HEK293 (cell line): ENCODE measurements around the gene SLC39A5.

ENCODE experiments used
- CTCF ChIA-PET: fragments of 350-600 bp; formaldehyde crosslinking; extraction: SDS; loops from one replicate; lab custom pipeline; 2021; ENCODE audit warnings: antibody characterized with exemption; lab: Yijun Ruan, JAX
- POLR2A ChIA-PET: fragments of 300-600 bp; formaldehyde crosslinking; extraction: SDS; loops from one replicate; lab custom pipeline; 2020; ENCODE audit warnings: antibody characterized with exemption, inconsistent platforms; lab: Yijun Ruan, JAX
- H3K27ac ChIP-seq: fragments of 200-500 bp; sonication (Bioruptor generic); 2 replicates; pipeline ENCODE4 v1.5.1; 2014; ENCODE audit warnings: low read depth, low read length, control low read depth, inconsistent platforms; ENCODE audit errors: extremely low read depth
- H3K36me3 ChIP-seq, 2 experiments: fragments of 200-500 bp in 1 of 2; sonication (Bioruptor generic) in 1 of 2; 1 replicate in 1 of 2; 2 replicates in 1 of 2; pipeline ENCODE4 v1.5.1; 2014 to 2017; ENCODE audit warnings: inconsistent platforms in 2 of 2, low read length in 2 of 2; ENCODE audit not compliant: control insufficient read depth in 2 of 2, insufficient read depth in 1 of 2
- H3K4me1 ChIP-seq: fragments of 200-500 bp; sonication (Bioruptor generic); 2 replicates; pipeline ENCODE4 v1.5.1; 2014; ENCODE audit warnings: mild to moderate bottlenecking, low read length, inconsistent platforms; ENCODE audit not compliant: control insufficient read depth, insufficient read depth
- H3K4me3 ChIP-seq: 2 replicates; pipeline ENCODE4 v1.5.1; 2011; ENCODE audit warnings: low read depth, mild to moderate bottlenecking, control low read depth, low read length, moderate library complexity
- H3K9me3 ChIP-seq: fragments of 200-500 bp; sonication (Bioruptor generic); 2 replicates; pipeline ENCODE4 v1.5.1; 2014; ENCODE audit warnings: low read depth, low read length, inconsistent platforms; ENCODE audit not compliant: control insufficient read depth, insufficient read depth
- HOXD13 ChIP-seq: sonication (generic); formaldehyde crosslinking; IDR thresholded peaks from 2 replicates; pipeline ENCODE4 v1.8.0; 2022; ENCODE audit warnings: missing genetic modification reagents, borderline replicate concordance
- KLF8 ChIP-seq: fragments of 450-650 bp; formaldehyde crosslinking; IDR thresholded peaks from 2 replicates; pipeline ENCODE4 v1.5.1; 2016; ENCODE audit warnings: missing biosample characterization, missing genetic modification characterization
- SP2 ChIP-seq: fragments of 450-650 bp; formaldehyde crosslinking; IDR thresholded peaks from 2 replicates; pipeline ENCODE4 v1.5.1; 2016; ENCODE audit warnings: missing biosample characterization, missing genetic modification characterization
- ZNF138 ChIP-seq: fragments of 450-650 bp; formaldehyde crosslinking; IDR thresholded peaks from 2 replicates; pipeline ENCODE4 v1.5.1; 2016; ENCODE audit warnings: missing biosample characterization, missing genetic modification characterization, borderline replicate concordance
- ZNF140 ChIP-seq: fragments of 450-650 bp; formaldehyde crosslinking; IDR thresholded peaks from 2 replicates; pipeline ENCODE4 v1.5.1; 2016; ENCODE audit warnings: missing biosample characterization, missing genetic modification characterization
- ZNF26 ChIP-seq: fragments of 450-650 bp; formaldehyde crosslinking; IDR thresholded peaks from 2 replicates; pipeline ENCODE4 v1.5.1; 2016; ENCODE audit warnings: missing biosample characterization, missing genetic modification characterization
- ZNF366 ChIP-seq: fragments of 450-650 bp; formaldehyde crosslinking; conservative IDR thresholded peaks from 2 replicates; pipeline ENCODE4 v1.5.1; 2016; ENCODE audit warnings: missing biosample characterization, missing genetic modification characterization
- ZNF555 ChIP-seq: fragments of 450-650 bp; formaldehyde crosslinking; conservative IDR thresholded peaks from 2 replicates; pipeline ENCODE4 v1.5.1; 2017; ENCODE audit warnings: missing biosample characterization, mild to moderate bottlenecking, missing genetic modification characterization, inconsistent platforms
- ZNF571 ChIP-seq: fragments of 450-650 bp; formaldehyde crosslinking; IDR thresholded peaks from 2 replicates; pipeline ENCODE4 v1.5.0; 2017; ENCODE audit warnings: missing biosample characterization, missing genetic modification characterization
- ZNF585B ChIP-seq: fragments of 450-650 bp; formaldehyde crosslinking; IDR thresholded peaks from 2 replicates; pipeline ENCODE4 v1.5.1; 2016; ENCODE audit warnings: missing biosample characterization, missing genetic modification characterization
- ZNF747 ChIP-seq: fragments of 450-650 bp; formaldehyde crosslinking; IDR thresholded peaks from 2 replicates; pipeline ENCODE4 v1.5.1; 2016; ENCODE audit warnings: missing biosample characterization, missing genetic modification characterization
- ZNF830 ChIP-seq: fragments of 450-650 bp; IDR thresholded peaks from 2 replicates; pipeline ENCODE4 v1.5.0; 2018; ENCODE audit warnings: missing biosample characterization, missing genetic modification characterization, low read depth, mild to moderate bottlenecking, moderate library complexity
- ZNF843 ChIP-seq: fragments of 450-650 bp; formaldehyde crosslinking; IDR thresholded peaks from 2 replicates; pipeline ENCODE4 v1.5.1; 2016; ENCODE audit warnings: missing biosample characterization, missing genetic modification characterization
- ZXDB ChIP-seq: fragments of 450-650 bp; formaldehyde crosslinking; IDR thresholded peaks from 2 replicates; pipeline ENCODE4 v1.5.1; 2016; ENCODE audit warnings: missing biosample characterization, missing genetic modification characterization
- TF ChIP-seq, protein P1 (sequence below): fragments of 450-650 bp; formaldehyde crosslinking; IDR thresholded peaks from 2 replicates; pipeline ENCODE4 v1.5.1; 2016; ENCODE audit warnings: missing biosample characterization, missing genetic modification characterization, borderline replicate concordance
- TF ChIP-seq, protein P2 (sequence below): fragments of 450-650 bp; formaldehyde crosslinking; IDR thresholded peaks from 2 replicates; pipeline ENCODE4 v1.5.1; 2016; ENCODE audit warnings: missing biosample characterization, missing genetic modification characterization
- TF ChIP-seq, protein P3 (sequence below): fragments of 450-650 bp; IDR thresholded peaks from 2 replicates; pipeline ENCODE4 v1.5.1; 2018; ENCODE audit warnings: missing biosample characterization, mild to moderate bottlenecking, missing genetic modification characterization

Gene SLC39A5

DNA sequence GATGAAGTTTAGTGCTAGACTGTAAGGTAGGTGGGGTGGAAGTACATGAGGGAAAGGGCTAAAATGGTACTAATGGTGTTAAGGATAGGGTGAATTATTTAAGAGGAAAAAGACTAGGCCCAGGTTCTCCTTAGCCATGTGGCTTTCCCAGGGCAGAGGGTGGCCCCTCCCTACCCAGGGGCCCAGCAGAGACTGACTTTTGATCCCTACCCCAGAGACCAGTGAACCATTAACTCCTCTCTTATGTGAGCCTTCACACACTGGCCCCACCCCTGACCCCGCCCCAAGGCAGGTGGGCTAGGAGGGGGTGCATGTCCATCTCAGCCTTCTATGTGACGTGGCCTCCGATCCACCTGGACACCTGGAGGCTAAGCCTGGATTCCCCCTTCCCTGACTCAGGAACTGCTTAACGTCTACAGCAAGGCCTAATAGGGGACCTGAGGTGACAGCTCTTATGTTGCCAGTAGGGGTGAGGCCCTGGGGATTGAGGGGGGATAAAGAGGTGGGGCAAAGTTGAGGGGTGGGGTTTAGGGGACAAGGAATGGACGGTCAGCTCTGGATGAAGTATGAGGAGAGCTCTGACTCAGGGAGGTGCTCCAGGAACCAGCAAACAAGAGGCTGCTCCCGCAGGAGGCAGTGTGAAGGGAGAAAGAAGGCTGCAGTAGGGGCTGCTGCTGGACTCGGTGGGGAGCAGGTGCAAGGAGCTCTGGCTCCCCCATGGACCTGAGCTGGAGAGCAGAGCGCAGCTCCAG, 757 bp downstream of the SLC39A5 start:
- ChIA-PET CTCF (interaction anchor here (0.6 to 1.4 kb wide), 3 partner anchors 24 to 58 kb away, joined by 3 read pairs; no protein-coding TSS in a partner anchor), POLR2A (interaction anchor here (0.6 to 2.6 kb wide), 4 partner anchors 9 to 487 kb away, joined by 3 to 7 read pairs (median 4); partner anchors contain the start of gene RNF41)
- Histone ChIP-seq H3K4me1 (no peaks in the 10 kb centered on the region), H3K9me3 (no peaks in the 10 kb centered on the region), H3K36me3 (peaks cover 9 to 21% of the 10 kb centered on the region in 2 experiments; a peak in 2 of 3 replicates), H3K4me3 (no peak overlapping the region), H3K27ac (no peak overlapping the region)
- TF ChIP-seq KLF8 (tag by site-specific recombination): no peak
- TF ChIP-seq ZNF366 (tag by site-specific recombination): no peak
- TF ChIP-seq, protein P1, sequence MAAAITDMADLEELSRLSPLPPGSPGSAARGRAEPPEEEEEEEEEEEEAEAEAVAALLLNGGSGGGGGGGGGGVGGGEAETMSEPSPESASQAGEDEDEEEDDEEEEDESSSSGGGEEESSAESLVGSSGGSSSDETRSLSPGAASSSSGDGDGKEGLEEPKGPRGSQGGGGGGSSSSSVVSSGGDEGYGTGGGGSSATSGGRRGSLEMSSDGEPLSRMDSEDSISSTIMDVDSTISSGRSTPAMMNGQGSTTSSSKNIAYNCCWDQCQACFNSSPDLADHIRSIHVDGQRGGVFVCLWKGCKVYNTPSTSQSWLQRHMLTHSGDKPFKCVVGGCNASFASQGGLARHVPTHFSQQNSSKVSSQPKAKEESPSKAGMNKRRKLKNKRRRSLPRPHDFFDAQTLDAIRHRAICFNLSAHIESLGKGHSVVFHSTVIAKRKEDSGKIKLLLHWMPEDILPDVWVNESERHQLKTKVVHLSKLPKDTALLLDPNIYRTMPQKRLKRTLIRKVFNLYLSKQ: no peak
- TF ChIP-seq ZNF843 (tag by site-specific recombination): no peak
- TF ChIP-seq, protein P2, sequence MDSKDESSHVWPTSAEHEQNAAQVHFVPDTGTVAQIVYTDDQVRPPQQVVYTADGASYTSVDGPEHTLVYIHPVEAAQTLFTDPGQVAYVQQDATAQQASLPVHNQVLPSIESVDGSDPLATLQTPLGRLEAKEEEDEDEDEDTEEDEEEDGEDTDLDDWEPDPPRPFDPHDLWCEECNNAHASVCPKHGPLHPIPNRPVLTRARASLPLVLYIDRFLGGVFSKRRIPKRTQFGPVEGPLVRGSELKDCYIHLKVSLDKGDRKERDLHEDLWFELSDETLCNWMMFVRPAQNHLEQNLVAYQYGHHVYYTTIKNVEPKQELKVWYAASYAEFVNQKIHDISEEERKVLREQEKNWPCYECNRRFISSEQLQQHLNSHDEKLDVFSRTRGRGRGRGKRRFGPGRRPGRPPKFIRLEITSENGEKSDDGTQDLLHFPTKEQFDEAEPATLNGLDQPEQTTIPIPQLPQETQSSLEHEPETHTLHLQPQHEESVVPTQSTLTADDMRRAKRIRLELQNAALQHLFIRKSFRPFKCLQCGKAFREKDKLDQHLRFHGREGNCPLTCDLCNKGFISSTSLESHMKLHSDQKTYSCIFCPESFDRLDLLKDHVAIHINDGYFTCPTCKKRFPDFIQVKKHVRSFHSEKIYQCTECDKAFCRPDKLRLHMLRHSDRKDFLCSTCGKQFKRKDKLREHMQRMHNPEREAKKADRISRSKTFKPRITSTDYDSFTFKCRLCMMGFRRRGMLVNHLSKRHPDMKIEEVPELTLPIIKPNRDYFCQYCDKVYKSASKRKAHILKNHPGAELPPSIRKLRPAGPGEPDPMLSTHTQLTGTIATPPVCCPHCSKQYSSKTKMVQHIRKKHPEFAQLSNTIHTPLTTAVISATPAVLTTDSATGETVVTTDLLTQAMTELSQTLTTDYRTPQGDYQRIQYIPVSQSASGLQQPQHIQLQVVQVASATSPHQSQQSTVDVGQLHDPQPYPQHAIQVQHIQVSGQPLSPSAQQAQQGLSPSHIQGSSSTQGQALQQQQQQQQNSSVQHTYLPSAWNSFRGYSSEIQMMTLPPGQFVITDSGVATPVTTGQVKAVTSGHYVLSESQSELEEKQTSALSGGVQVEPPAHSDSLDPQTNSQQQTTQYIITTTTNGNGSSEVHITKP: no peak
- TF ChIP-seq, protein P3, sequence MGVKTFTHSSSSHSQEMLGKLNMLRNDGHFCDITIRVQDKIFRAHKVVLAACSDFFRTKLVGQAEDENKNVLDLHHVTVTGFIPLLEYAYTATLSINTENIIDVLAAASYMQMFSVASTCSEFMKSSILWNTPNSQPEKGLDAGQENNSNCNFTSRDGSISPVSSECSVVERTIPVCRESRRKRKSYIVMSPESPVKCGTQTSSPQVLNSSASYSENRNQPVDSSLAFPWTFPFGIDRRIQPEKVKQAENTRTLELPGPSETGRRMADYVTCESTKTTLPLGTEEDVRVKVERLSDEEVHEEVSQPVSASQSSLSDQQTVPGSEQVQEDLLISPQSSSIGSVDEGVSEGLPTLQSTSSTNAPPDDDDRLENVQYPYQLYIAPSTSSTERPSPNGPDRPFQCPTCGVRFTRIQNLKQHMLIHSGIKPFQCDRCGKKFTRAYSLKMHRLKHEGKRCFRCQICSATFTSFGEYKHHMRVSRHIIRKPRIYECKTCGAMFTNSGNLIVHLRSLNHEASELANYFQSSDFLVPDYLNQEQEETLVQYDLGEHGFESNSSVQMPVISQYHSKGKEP: no peak
- no peak for TF ChIP-seq ZNF571 (tag by site-specific recombination)
- TF ChIP-seq ZXDB (tag by site-specific recombination): no peak
- no peak for TF ChIP-seq HOXD13 (CRISPR knock-in tag)
- TF ChIP-seq ZNF585B (tag by site-specific recombination): no peak
- no peak for TF ChIP-seq ZNF830
- TF ChIP-seq SP2 (tag by site-specific recombination): no peak
- TF ChIP-seq ZNF140 (tag by site-specific recombination): no peak
- TF ChIP-seq ZNF138: no peak

DNA sequence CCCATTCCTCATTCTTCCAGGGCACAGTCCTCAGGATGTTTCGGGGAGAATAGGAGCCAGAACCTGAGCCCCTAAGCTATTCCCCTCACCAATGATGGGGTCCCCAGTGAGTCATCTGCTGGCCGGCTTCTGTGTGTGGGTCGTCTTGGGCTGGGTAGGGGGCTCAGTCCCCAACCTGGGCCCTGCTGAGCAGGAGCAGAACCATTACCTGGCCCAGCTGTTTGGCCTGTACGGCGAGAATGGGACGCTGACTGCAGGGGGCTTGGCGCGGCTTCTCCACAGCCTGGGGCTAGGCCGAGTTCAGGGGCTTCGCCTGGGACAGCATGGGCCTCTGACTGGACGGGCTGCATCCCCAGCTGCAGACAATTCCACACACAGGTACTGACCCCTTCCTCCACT, 1.3 kb downstream of the SLC39A5 start:
- Histone ChIP-seq H3K27ac (no peak overlapping the region), H3K36me3 (peaks cover 6 to 18% of the 10 kb centered on the region in 2 experiments; a peak in 2 of 3 replicates), H3K4me3 (no peak overlapping the region), H3K9me3 (no peaks in the 10 kb centered on the region)
- POLR2A ChIA-PET: interaction anchor here (0.6 to 2.6 kb wide), 3 partner anchors 9 to 457 kb away, joined by 3 to 7 read pairs (median 4); partner anchors contain the start of gene RNF41
- TF ChIP-seq ZNF747 (tag by site-specific recombination) (no peak), ZNF26 (no peak), ZNF555 (tag by site-specific recombination) (no peak)
- TF ChIP-seq, all 188 proteins: peak for 0
- CTCF ChIA-PET: interaction anchor here (0.6 to 1.4 kb wide), 5 partner anchors 25 to 108 kb away, joined by 3 to 4 read pairs (median 3); partner anchors contain the start of gene ANKRD52
- H3K4me1 ChIP-seq: no peaks in the 10 kb centered on the region
